GM12872 (cell line): ENCODE data around the gene ODF2.

Experiments used
- CTCF ChIP-seq: IDR thresholded peaks from 3 replicates; pipeline ENCODE4 v1.5.1; 2011; ENCODE audit warnings: low read depth, mild to moderate bottlenecking, low read length, moderate library complexity; ENCODE audit not compliant: insufficient read depth

The ODF2 gene

GRCh38 chr9:128421482-128421996 is 34.3 kb upstream of the ODF2 start:
- TF ChIP-seq CTCF, result no peak

GRCh38 chr9:128422783-128423150 is 33.0 kb upstream of the ODF2 start:
- TF ChIP-seq CTCF, result no peak

GRCh38 chr9:128424268-128424780 is 31.5 kb upstream of the ODF2 start:
- TF ChIP-seq CTCF, result no peak

GRCh38 chr9:128428644-128429512 is 26.9 kb upstream of the ODF2 start:
- no peak for TF ChIP-seq CTCF

- TF ChIP-seq CTCF, result no peak
Observed at GRCh38 chr9:128429513-128430086, 26.2 kb upstream of the ODF2 start.

- TF ChIP-seq CTCF, result no peak
Observed at GRCh38 chr9:128431207-128431606, 24.6 kb upstream of the ODF2 start.

- no peak for TF ChIP-seq CTCF
Observed at GRCh38 chr9:128434340-128434739, 21.5 kb upstream of the ODF2 start.
